ENCODE results near the gene DEAF1. TPM values are rescaled to one million over a fixed set of nuclear protein-coding genes. Genes with fewer than 3 reads are reported as not detected.
A peak's percentile ranks its signal among the peaks of the same experiment; 100 is the strongest.

DEAF1 gene
- total and polyA plus RNA-seq, 9 donors = 22.7 to 38.9 (median 31.2) TPM

DNA sequence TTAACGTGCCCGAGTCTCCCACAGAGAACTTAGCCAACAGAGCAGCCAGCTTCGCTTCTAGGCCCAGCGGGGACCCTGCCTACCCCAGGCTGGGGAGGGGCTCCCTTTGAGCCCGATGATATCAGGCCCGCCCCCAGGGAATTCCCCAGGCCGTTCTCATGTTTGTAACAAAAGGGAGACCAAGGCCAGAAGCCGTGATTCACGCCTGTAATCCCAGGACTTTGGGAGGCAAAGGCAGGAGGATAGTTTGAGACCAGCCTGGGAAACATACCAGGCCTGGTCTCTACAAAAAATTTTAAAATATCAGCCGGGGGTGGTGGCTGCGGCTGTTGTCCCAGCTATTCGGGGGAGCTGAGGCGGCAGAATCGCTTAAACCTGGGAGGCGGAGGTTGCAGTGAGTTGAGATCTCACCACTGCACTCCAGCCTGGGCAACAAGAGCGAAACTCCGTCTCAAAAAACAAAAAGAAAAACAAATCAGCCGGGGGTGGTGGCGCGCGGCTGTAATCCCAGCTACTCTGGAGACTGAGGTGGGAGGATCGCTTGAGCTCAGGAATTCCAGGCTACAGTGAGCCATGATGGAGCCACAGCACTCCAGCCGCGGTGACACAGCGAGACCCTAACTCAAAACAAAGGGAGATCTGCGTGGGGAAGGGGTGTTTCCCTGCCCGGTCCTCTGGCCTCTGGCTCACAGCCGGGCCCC lies 56.2 kb downstream of the DEAF1 start:
- 20% methylated on average over 13 of the region's 28 CpGs for WGBS (ENCODE audit: insufficient coverage)
- peaks cover 27% of the 10 kb centered on the region for H3K4me1 ChIP-seq (ENCODE audit: control insufficient read depth, insufficient read depth, low read length)
- peaks cover 64% of the 10 kb centered on the region for H3K27me3 ChIP-seq (ENCODE audit: control insufficient read depth, insufficient read depth, low read length)
- H3K36me3 ChIP-seq (ENCODE audit: control insufficient read depth, insufficient read depth, low read length) = peaks cover 12% of the 10 kb centered on the region
- H3K4me3 ChIP-seq (ENCODE audit: low read length) = no peak overlapping the region
- no peaks in the 10 kb centered on the region for H3K9me3 ChIP-seq (replicated peaks; ENCODE audit: control insufficient read depth, low read depth, low read length)
- no peak overlapping the region for H3K27ac ChIP-seq (ENCODE audit: low read length)
- no peak for DNase-seq

GRCh38 chr11:637593-638521 lies 57.2 kb downstream of the DEAF1 start:
- Histone ChIP-seq H3K27ac (ENCODE audit: low read length) (no peak overlapping the region), H3K4me1 (ENCODE audit: control insufficient read depth, insufficient read depth, low read length) (peaks cover 28% of the 10 kb centered on the region), H3K36me3 (ENCODE audit: control insufficient read depth, insufficient read depth, low read length) (peaks cover 6% of the 10 kb centered on the region), H3K27me3 (ENCODE audit: control insufficient read depth, insufficient read depth, low read length) (peaks cover 64% of the 10 kb centered on the region), H3K4me3 (ENCODE audit: low read length) (no peak overlapping the region), H3K9me3 (replicated peaks; ENCODE audit: control insufficient read depth, low read depth, low read length) (no peaks in the 10 kb centered on the region)
- no peak for DNase-seq
- 14% methylated on average over 48 of the region's 55 CpGs for WGBS (ENCODE audit: insufficient coverage)

- H3K4me1 ChIP-seq (ENCODE audit: control insufficient read depth, insufficient read depth, low read length) = peaks cover 28% of the 10 kb centered on the region
- DNase-seq = no peak
- peaks cover 4% of the 10 kb centered on the region for H3K36me3 ChIP-seq (ENCODE audit: control insufficient read depth, insufficient read depth, low read length)
- no peaks in the 10 kb centered on the region for H3K9me3 ChIP-seq (replicated peaks; ENCODE audit: control insufficient read depth, low read depth, low read length)
- 2% methylated on average over 34 of the region's 34 CpGs for WGBS (ENCODE audit: insufficient coverage)
- H3K27me3 ChIP-seq (ENCODE audit: control insufficient read depth, insufficient read depth, low read length) = peaks cover 63% of the 10 kb centered on the region
- no peak overlapping the region for H3K4me3 ChIP-seq (ENCODE audit: low read length)
- H3K27ac ChIP-seq (ENCODE audit: low read length) = no peak overlapping the region
These were observed 57.8 kb downstream of the DEAF1 start for GRCh38 chr11:637333-637592.

GRCh38 chr11:636511-637332 lies 58.3 kb downstream of the DEAF1 start, which contains the start of gene DRD4:
DRD4 (plus strand) TSS chr11:637269; CDS start chr11:637305, 36 bp downstream.
- 6% methylated on average over 99 of the region's 100 CpGs for WGBS (ENCODE audit: insufficient coverage)
- Histone ChIP-seq H3K27me3 (ENCODE audit: control insufficient read depth, insufficient read depth, low read length) (peaks cover 63% of the 10 kb centered on the region), H3K4me1 (ENCODE audit: control insufficient read depth, insufficient read depth, low read length) (peaks cover 28% of the 10 kb centered on the region), H3K9me3 (replicated peaks; ENCODE audit: control insufficient read depth, low read depth, low read length) (no peaks in the 10 kb centered on the region), H3K36me3 (ENCODE audit: control insufficient read depth, insufficient read depth, low read length) (no peaks in the 10 kb centered on the region), H3K27ac (ENCODE audit: low read length) (no peak within 1 kb of the TSS), H3K4me3 (ENCODE audit: low read length) (no peak within 1 kb of the TSS)
- no peak for DNase-seq

DNA sequence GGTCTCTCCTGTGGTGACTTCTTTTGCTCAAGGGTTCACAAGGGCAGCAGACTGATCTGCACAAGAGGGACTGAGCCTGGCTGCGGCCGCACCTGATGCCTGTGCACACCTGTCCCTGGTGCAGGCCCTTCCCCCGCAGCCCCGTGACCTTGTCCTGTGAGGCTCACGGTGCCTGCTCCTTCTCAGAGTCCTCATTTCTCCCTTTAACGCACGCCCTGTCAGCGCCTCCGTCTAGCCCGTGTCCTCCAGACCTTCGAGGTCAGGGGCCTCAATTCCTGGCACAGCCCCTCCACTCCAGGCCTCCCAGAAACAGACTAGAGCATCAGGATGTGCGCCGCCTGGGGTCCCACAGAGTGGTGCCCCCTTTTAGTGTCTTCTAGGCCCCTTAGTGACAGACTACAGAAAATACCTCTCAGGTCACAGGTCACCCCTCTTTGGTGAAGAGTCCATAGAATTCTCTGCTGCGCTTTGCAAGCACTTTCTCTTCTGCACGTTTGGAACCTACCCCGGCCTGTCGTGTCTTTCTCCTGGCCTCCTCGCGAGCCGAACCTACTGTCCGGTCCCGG lies 59.0 kb downstream of the DEAF1 start:
- no peak for DNase-seq
- Histone ChIP-seq H3K27me3 (ENCODE audit: control insufficient read depth, insufficient read depth, low read length) (peaks cover 58% of the 10 kb centered on the region), H3K36me3 (ENCODE audit: control insufficient read depth, insufficient read depth, low read length) (no peaks in the 10 kb centered on the region), H3K27ac (ENCODE audit: low read length) (no peak overlapping the region), H3K4me1 (ENCODE audit: control insufficient read depth, insufficient read depth, low read length) (peaks cover 28% of the 10 kb centered on the region), H3K4me3 (ENCODE audit: low read length) (no peak overlapping the region), H3K9me3 (replicated peaks; ENCODE audit: control insufficient read depth, low read depth, low read length) (no peaks in the 10 kb centered on the region)
- 54% methylated on average over 20 of the region's 22 CpGs for WGBS (ENCODE audit: insufficient coverage)

GRCh38 chr11:630871-631270 lies 64.2 kb downstream of the DEAF1 start:
- Histone ChIP-seq H3K4me3 (ENCODE audit: low read length) (no peak overlapping the region), H3K9me3 (replicated peaks; ENCODE audit: control insufficient read depth, low read depth, low read length) (no peaks in the 10 kb centered on the region), H3K4me1 (ENCODE audit: control insufficient read depth, insufficient read depth, low read length) (peaks cover 15% of the 10 kb centered on the region), H3K27ac (ENCODE audit: low read length) (no peak overlapping the region), H3K36me3 (ENCODE audit: control insufficient read depth, insufficient read depth, low read length) (no peaks in the 10 kb centered on the region), H3K27me3 (ENCODE audit: control insufficient read depth, insufficient read depth, low read length) (peaks cover 41% of the 10 kb centered on the region)
- DNase-seq = no peak
- WGBS (ENCODE audit: insufficient coverage) = no CpG with 5 or more reads among the region's 5 CpGs

GRCh38 chr11:629237-629583 lies 65.8 kb downstream of the DEAF1 start:
- peaks cover 45% of the 10 kb centered on the region for H3K27me3 ChIP-seq (ENCODE audit: control insufficient read depth, insufficient read depth, low read length)
- H3K36me3 ChIP-seq (ENCODE audit: control insufficient read depth, insufficient read depth, low read length) = no peaks in the 10 kb centered on the region
- 32% methylated on average over 6 of the region's 10 CpGs for WGBS (ENCODE audit: insufficient coverage)
- no peaks in the 10 kb centered on the region for H3K9me3 ChIP-seq (replicated peaks; ENCODE audit: control insufficient read depth, low read depth, low read length)
- peak; percentile 45 for DNase-seq
- H3K4me1 ChIP-seq (ENCODE audit: control insufficient read depth, insufficient read depth, low read length) = peaks cover 30% of the 10 kb centered on the region
- peak overlapping the region; percentile 82 for H3K27ac ChIP-seq (ENCODE audit: low read length)
- no peak overlapping the region for H3K4me3 ChIP-seq (ENCODE audit: low read length)

GRCh38 chr11:628056-628455 lies 67.0 kb downstream of the DEAF1 start:
- WGBS (ENCODE audit: insufficient coverage) = 88% methylated on average over 26 of the region's 31 CpGs
- peak overlapping the region; percentile 82 for H3K27ac ChIP-seq (ENCODE audit: low read length)
- H3K27me3 ChIP-seq (ENCODE audit: control insufficient read depth, insufficient read depth, low read length) = peaks cover 56% of the 10 kb centered on the region
- no peak for DNase-seq
- peaks cover 4% of the 10 kb centered on the region for H3K36me3 ChIP-seq (ENCODE audit: control insufficient read depth, insufficient read depth, low read length)
- no peak overlapping the region for H3K4me3 ChIP-seq (ENCODE audit: low read length)
- H3K9me3 ChIP-seq (replicated peaks; ENCODE audit: control insufficient read depth, low read depth, low read length) = no peaks in the 10 kb centered on the region
- H3K4me1 ChIP-seq (ENCODE audit: control insufficient read depth, insufficient read depth, low read length) = peaks cover 29% of the 10 kb centered on the region

- Histone ChIP-seq H3K4me1 (ENCODE audit: control insufficient read depth, insufficient read depth, low read length) (peaks cover 28% of the 10 kb centered on the region), H3K27ac (ENCODE audit: low read length) (no peak overlapping the region), H3K4me3 (ENCODE audit: low read length) (no peak overlapping the region), H3K36me3 (ENCODE audit: control insufficient read depth, insufficient read depth, low read length) (peaks cover 4% of the 10 kb centered on the region), H3K9me3 (replicated peaks; ENCODE audit: control insufficient read depth, low read depth, low read length) (no peaks in the 10 kb centered on the region), H3K27me3 (ENCODE audit: control insufficient read depth, insufficient read depth, low read length) (peaks cover 56% of the 10 kb centered on the region)
- 16% methylated on average over 7 of the region's 28 CpGs for whole genome bisulfite sequencing (ENCODE audit: insufficient coverage)
- no peak for DNase-seq
These were observed 67.8 kb downstream of the DEAF1 start for GRCh38 chr11:627308-627576.

Measured in muscle of leg (tissue), 11 donors.